Ectodermal cell (in vitro differentiated cells): ENCODE data around the gene DOK3.

Experiments used
- H3K27ac ChIP-seq: 2 replicates; pipeline ENCODE4 v1.7.0; 2013; ENCODE audit warnings: mild to moderate bottlenecking, low read depth, low read length; ENCODE audit not compliant: insufficient read depth, poor library complexity, severe bottlenecking
- H3K27me3 ChIP-seq: 2 replicates; pipeline ENCODE4 v1.7.0; 2013; ENCODE audit warnings: mild to moderate bottlenecking, low read length; ENCODE audit not compliant: insufficient read depth, control insufficient read depth, poor library complexity, severe bottlenecking
- H3K36me3 ChIP-seq: one replicate; pipeline ENCODE4 v1.7.0; 2013; ENCODE audit warnings: low read length; ENCODE audit not compliant: control insufficient read depth, insufficient read depth
- H3K4me1 ChIP-seq: one replicate; pipeline ENCODE4 v1.7.0; 2013; ENCODE audit warnings: low read length; ENCODE audit not compliant: control insufficient read depth, insufficient read depth
- H3K4me3 ChIP-seq: 2 replicates; pipeline ENCODE4 v1.7.0; 2013; ENCODE audit warnings: low read depth, low read length, control low read depth; ENCODE audit not compliant: insufficient read depth
- H3K9me3 ChIP-seq: 2 replicates; pipeline ENCODE4 v1.7.0; 2013; ENCODE audit warnings: mild to moderate bottlenecking, low read length, moderate library complexity; ENCODE audit not compliant: control insufficient read depth
- WGBS, 2 experiments: methylation state at CpG; one replicate each; pipeline ENCODE4 v1.1.7; 2013; ENCODE audit warnings: missing lambda C conversion rate in 2 of 2; 5-methylcytosine and 5-hydroxymethylcytosine counted together

DOK3 gene

GRCh38 chr5:177524941-177525655 is 15.5 kb upstream of the DOK3 start:
- Histone ChIP-seq H3K27ac (no peak overlapping the region), H3K4me1 (no peaks in the 10 kb centered on the region), H3K36me3 (peaks cover 46% of the 10 kb centered on the region), H3K4me3 (no peak overlapping the region), H3K9me3 (no peaks in the 10 kb centered on the region), H3K27me3 (no peaks in the 10 kb centered on the region)
- 95 to 96% methylated on average over 10 of the region's 10 CpGs for WGBS, 2 experiments

- Histone ChIP-seq H3K36me3 (peaks cover 41% of the 10 kb centered on the region), H3K9me3 (no peaks in the 10 kb centered on the region)
- 96 to 98% methylated on average over 12 of the region's 12 CpGs for WGBS, 2 experiments
These were observed 14.9 kb upstream of the DOK3 start for GRCh38 chr5:177524539-177524900.

GRCh38 chr5:177523711-177524538 is 14.3 kb upstream of the DOK3 start:
- no peaks in the 10 kb centered on the region for H3K27me3 ChIP-seq
- H3K9me3 ChIP-seq, result no peaks in the 10 kb centered on the region
- WGBS, 2 experiments, result 94 to 95% methylated on average over 19 of the region's 19 CpGs
- H3K4me1 ChIP-seq, result no peaks in the 10 kb centered on the region
- peaks cover 41% of the 10 kb centered on the region for H3K36me3 ChIP-seq
- no peak overlapping the region for H3K27ac ChIP-seq
- H3K4me3 ChIP-seq, result no peak overlapping the region

More at GRCh38 chr5:177524539-177524900, 14.9 kb upstream of the DOK3 start:
- Histone ChIP-seq H3K27ac (no peak overlapping the region), H3K4me1 (no peaks in the 10 kb centered on the region), H3K4me3 (no peak overlapping the region), H3K27me3 (no peaks in the 10 kb centered on the region)

GRCh38 chr5:177520916-177521513 is 11.4 kb upstream of the DOK3 start:
- H3K4me3 ChIP-seq, result no peak overlapping the region
- peaks cover 26% of the 10 kb centered on the region for H3K36me3 ChIP-seq
- peaks cover under 1% of the 10 kb centered on the region for H3K4me1 ChIP-seq
- no peaks in the 10 kb centered on the region for H3K27me3 ChIP-seq
- H3K27ac ChIP-seq, result no peak overlapping the region
- WGBS, 2 experiments, result 91 to 93% methylated on average over 2 of the region's 2 CpGs
- no peaks in the 10 kb centered on the region for H3K9me3 ChIP-seq

GRCh38 chr5:177520271-177520670 is 10.6 kb upstream of the DOK3 start:
- Histone ChIP-seq H3K27me3 (no peaks in the 10 kb centered on the region), H3K4me1 (peaks cover 5% of the 10 kb centered on the region), H3K4me3 (no peak overlapping the region), H3K36me3 (peaks cover 24% of the 10 kb centered on the region), H3K9me3 (no peaks in the 10 kb centered on the region), H3K27ac (no peak overlapping the region)
- WGBS, 2 experiments, result 92 to 93% methylated on average over 3 of the region's 3 CpGs

DNA sequence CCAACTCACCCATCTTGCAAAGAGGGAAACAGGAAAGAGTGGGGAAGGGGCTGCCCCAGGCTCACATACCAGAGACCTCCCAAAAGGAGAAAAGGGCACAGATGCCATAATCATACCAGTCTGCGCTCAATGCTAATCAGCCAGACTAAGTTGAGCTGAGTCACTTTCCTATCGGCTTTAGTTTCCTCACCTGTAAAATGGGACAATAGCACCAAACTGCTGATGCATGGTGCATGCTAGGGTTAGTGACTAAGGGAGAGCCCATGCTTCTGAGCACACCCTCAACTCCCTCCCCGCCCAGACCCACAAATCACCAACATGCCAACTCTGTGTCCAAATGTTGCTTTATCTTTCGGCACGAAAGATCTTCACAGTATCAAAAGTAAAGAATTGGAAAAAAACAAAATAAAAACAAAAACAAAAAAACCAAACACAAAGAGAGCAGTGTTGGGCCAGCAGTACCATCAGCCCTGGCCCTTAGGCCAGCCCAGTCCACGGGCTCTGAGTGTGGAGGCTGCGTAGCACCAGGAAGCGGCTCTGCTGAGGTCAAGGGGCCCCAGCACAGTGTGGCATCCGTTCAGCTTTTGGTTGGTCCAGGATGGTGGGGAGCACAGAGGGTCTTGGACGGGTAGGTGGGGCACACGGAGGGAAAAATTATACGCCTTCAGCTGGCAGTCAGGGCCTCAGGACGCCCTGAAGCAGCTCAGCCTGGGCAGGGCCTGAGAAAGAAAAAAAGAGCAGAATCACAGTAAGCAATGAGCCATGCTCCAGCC is 10.0 kb upstream of the DOK3 start:
- peaks cover 28% of the 10 kb centered on the region for H3K36me3 ChIP-seq
- H3K4me1 ChIP-seq, result peaks cover 5% of the 10 kb centered on the region
- H3K9me3 ChIP-seq, result no peaks in the 10 kb centered on the region
- WGBS, 2 experiments, result 81 to 85% methylated on average over 13 of the region's 13 CpGs
- no peak overlapping the region for H3K4me3 ChIP-seq
- H3K27me3 ChIP-seq, result no peaks in the 10 kb centered on the region
- no peak overlapping the region for H3K27ac ChIP-seq

- no peaks in the 10 kb centered on the region for H3K27me3 ChIP-seq
- no peaks in the 10 kb centered on the region for H3K9me3 ChIP-seq
- H3K27ac ChIP-seq, result peak within 1 kb of the TSS; percentile 82
- H3K4me3 ChIP-seq, result peak within 1 kb of the TSS; percentile 60
- peaks cover 5% of the 10 kb centered on the region for H3K4me1 ChIP-seq
- peaks cover 32% of the 10 kb centered on the region for H3K36me3 ChIP-seq
- 0% methylated on average over 96 of the region's 96 CpGs for WGBS, 2 experiments
These were observed 7.3 kb upstream of the DOK3 start, which contains the start of gene DDX41 for GRCh38 chr5:177516601-177517568. Gene DDX41 (minus strand): TSS chr5:177516961. CDS start chr5:177516945, 16 bp downstream.

DNA sequence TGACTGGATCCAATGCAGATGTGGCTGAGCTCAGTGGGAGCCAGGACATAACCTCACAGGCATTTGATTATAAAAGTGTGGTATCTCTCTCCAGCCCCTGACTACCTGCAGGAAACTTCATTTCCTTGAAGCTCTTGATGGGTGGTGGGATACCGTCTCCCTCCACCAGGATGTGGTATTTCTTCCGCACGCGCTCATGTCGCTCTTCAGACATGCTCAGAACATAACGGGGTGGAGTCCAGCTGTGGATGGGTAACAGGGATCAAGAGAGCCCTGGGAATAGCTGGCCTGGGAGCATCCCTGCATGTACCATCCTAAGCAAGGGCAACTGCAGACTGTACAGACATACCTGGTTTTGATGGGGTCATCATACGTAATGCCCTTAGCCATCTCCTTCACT is 6.0 kb upstream of the DOK3 start:
- Histone ChIP-seq H3K9me3 (no peaks in the 10 kb centered on the region), H3K4me1 (peaks cover 5% of the 10 kb centered on the region), H3K27me3 (no peaks in the 10 kb centered on the region), H3K4me3 (peak overlapping the region; percentile 60), H3K36me3 (peaks cover 33% of the 10 kb centered on the region), H3K27ac (no peak overlapping the region)
- WGBS, 2 experiments, result 94 to 95% methylated on average over 7 of the region's 7 CpGs

GRCh38 chr5:177514541-177514940 is 4.9 kb upstream of the DOK3 start:
- H3K36me3 ChIP-seq, result peaks cover 33% of the 10 kb centered on the region
- H3K9me3 ChIP-seq, result no peaks in the 10 kb centered on the region
- peaks cover 5% of the 10 kb centered on the region for H3K4me1 ChIP-seq
- 97 to 98% methylated on average over 11 of the region's 11 CpGs for WGBS, 2 experiments
- no peak overlapping the region for H3K27ac ChIP-seq
- no peak overlapping the region for H3K4me3 ChIP-seq
- no peaks in the 10 kb centered on the region for H3K27me3 ChIP-seq
